Neural cell (in vitro differentiated cells): ENCODE data around the gene CLSTN2. TPM values are rescaled to one million over a fixed set of nuclear protein-coding genes. Genes with fewer than 3 reads are reported as not detected.

Experiments
- H2AFZ ChIP-seq: fragments of 200-600, 300-800 bp; sonication (generic), shearing (Covaris generic); 2 replicates; pipeline ENCODE4 v1.6.0; 2014; ENCODE audit warnings: low read depth, mild to moderate bottlenecking, antibody characterized with exemption, low read length, moderate library complexity
- H3F3A ChIP-seq: fragments of 200-600 bp; shearing (Covaris generic); 2 replicates; pipeline ENCODE4 v1.6.1; 2016; ENCODE audit warnings: mild to moderate bottlenecking, moderate library complexity, mixed read lengths, antibody characterized with exemption, low read length; ENCODE audit not compliant: insufficient read depth, poor library complexity, severe bottlenecking
- H3K27ac ChIP-seq: fragments of 200-600, 300-800 bp; sonication (generic), shearing (Covaris generic); 2 replicates; pipeline ENCODE4 v1.5.1; 2014; ENCODE audit warnings: mild to moderate bottlenecking, low read length, moderate library complexity
- H3K27me3 ChIP-seq: fragments of 300-800, 200-600 bp; sonication (generic), shearing (Covaris generic); 2 replicates; pipeline ENCODE4 v1.6.0; 2014; ENCODE audit warnings: mild to moderate bottlenecking, low read depth, low read length, moderate library complexity; ENCODE audit not compliant: insufficient read depth
- H3K36me3 ChIP-seq: fragments of 300-800, 200-600 bp; sonication (generic), shearing (Covaris generic); 2 replicates; pipeline ENCODE4 v1.5.1; 2014; ENCODE audit warnings: mild to moderate bottlenecking, antibody characterized with exemption, low read length, moderate library complexity; ENCODE audit not compliant: insufficient read depth
- H3K4me2 ChIP-seq: fragments of 300-800, 200-600 bp; sonication (generic), shearing (Covaris generic); 2 replicates; pipeline ENCODE4 v1.6.0; 2014; ENCODE audit warnings: mild to moderate bottlenecking, low read length
- H3K4me3 ChIP-seq: fragments of 300-800, 200-600 bp; sonication (generic), shearing (Covaris generic); 2 replicates; pipeline ENCODE4 v1.5.1; 2014; ENCODE audit warnings: mild to moderate bottlenecking, low read length, moderate library complexity
- H3K79me2 ChIP-seq: fragments of 200-600 bp; shearing (Covaris generic); replicated peaks from 2 replicates; pipeline ENCODE4 v1.6.0; 2014; ENCODE audit warnings: mild to moderate bottlenecking, low read length, moderate library complexity; ENCODE audit not compliant: insufficient read depth
- H3K9ac ChIP-seq: fragments of 300-800, 200-600 bp; sonication (generic), shearing (Covaris generic); 2 replicates; pipeline ENCODE4 v1.6.1; 2016; ENCODE audit warnings: mild to moderate bottlenecking, low read length, mixed read lengths
- H3K9me2 ChIP-seq: fragments of 200-600 bp; shearing (Covaris generic); 2 replicates; pipeline ENCODE4 v1.6.1; 2016; ENCODE audit warnings: mild to moderate bottlenecking, low read length, mixed read lengths; ENCODE audit not compliant: insufficient read depth
- H3K9me3 ChIP-seq: fragments of 200-600, 300-800 bp; sonication (generic), shearing (Covaris generic); 2 replicates; pipeline ENCODE4 v1.6.1; 2016; ENCODE audit warnings: mild to moderate bottlenecking, mixed run types, low read length, moderate library complexity, mixed read lengths
- H4K20me1 ChIP-seq: fragments of 200-600 bp; shearing (Covaris generic); 2 replicates; pipeline ENCODE4 v1.6.1; 2016; ENCODE audit warnings: mild to moderate bottlenecking, mixed run types; ENCODE audit not compliant: insufficient read depth
- EP300 ChIP-seq: fragments of 450-650 bp; conservative IDR thresholded peaks from 2 replicates; pipeline ENCODE4 v1.6.1; 2014; ENCODE audit warnings: antibody characterized with exemption, mild to moderate bottlenecking, moderate library complexity; ENCODE audit not compliant: poor library complexity, severe bottlenecking
- EZH2 ChIP-seq: fragments of 200-600, 300-800 bp; shearing (Covaris generic), sonication (generic); IDR thresholded peaks from 2 replicates; pipeline ENCODE4 v1.6.1; 2014; ENCODE audit warnings: antibody characterized with exemption, low read length, borderline replicate concordance, mild to moderate bottlenecking; ENCODE audit not compliant: insufficient read depth, poor library complexity, severe bottlenecking
- MXI1 ChIP-seq: fragments of 450-650 bp; conservative IDR thresholded peaks from 2 replicates; pipeline ENCODE4 v1.6.1; 2014; ENCODE audit warnings: antibody characterized with exemption, mild to moderate bottlenecking; ENCODE audit not compliant: poor library complexity, severe bottlenecking
- POLR2AphosphoS5 ChIP-seq: IDR thresholded peaks from 2 replicates; pipeline ENCODE4 v1.6.1; 2012
- RAD21 ChIP-seq: fragments of 450-650 bp; conservative IDR thresholded peaks from 2 replicates; pipeline ENCODE4 v1.6.1; 2014; ENCODE audit warnings: antibody characterized with exemption, mild to moderate bottlenecking, moderate library complexity
- SMC3 ChIP-seq: fragments of 450-650 bp; conservative IDR thresholded peaks from 2 replicates; pipeline ENCODE4 v1.6.1; 2014; ENCODE audit warnings: antibody characterized with exemption, mild to moderate bottlenecking, moderate library complexity; ENCODE audit not compliant: poor library complexity
- TAF1 ChIP-seq: IDR thresholded peaks from 2 replicates; pipeline ENCODE4 v1.6.1; 2012; ENCODE audit warnings: low read depth
- polyA plus RNA-seq: library from polyadenylated mRNA; depleted of rRNA; stranded (reverse); fragments of >200 nt; gene quantifications from 2 replicates; pipeline ENCODE4 v1.2.3, GENCODE V29; 2014
- TF ChIP-seq, protein P1 (sequence below): IDR thresholded peaks from 2 replicates; pipeline ENCODE4 v1.6.1; 2012; ENCODE audit warnings: borderline replicate concordance
- TF ChIP-seq, protein P2 (sequence below): fragments of 450-650 bp; IDR thresholded peaks from 2 replicates; pipeline ENCODE4 v1.5.1; 2014; ENCODE audit warnings: antibody characterized with exemption, mild to moderate bottlenecking, moderate library complexity; ENCODE audit not compliant: poor library complexity, severe bottlenecking

CLSTN2 gene
- polyA plus RNA-seq, 1 donor from 2014 or later: 10.7 TPM

DNA sequence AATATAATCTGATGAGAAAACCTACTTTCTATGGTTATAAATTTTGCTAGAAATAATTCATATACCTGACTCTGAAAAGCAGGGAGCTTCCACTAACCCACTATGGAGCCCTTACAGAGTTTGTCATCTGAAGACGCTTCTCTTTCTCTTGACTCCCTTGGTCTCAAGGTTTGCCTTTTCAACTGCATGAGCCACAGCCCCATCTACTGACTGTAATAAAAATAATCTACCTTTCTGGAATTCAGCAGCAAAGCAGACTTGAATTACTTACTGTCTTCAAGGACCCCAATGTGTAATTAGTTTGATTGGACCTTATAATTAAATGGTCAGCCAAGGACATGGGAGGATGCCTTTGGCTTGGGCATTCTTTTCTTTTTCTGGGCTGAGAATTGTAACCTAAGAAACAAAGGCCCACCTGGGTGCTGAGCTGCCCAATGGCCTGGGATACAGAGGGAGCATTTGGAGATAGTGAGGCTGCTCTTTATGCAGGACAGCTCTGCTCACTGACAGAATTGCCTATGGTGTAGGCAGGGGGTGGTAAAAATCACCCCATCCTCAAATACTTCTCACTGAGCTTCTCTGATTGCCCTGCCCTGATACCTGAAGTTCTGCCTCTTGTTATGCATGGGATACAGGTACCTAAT is 564.3 kb downstream of the CLSTN2 start:
- Histone ChIP-seq H4K20me1 (no peaks in the 10 kb centered on the region), H3K4me2 (no peak overlapping the region), H3K9me2 (no peaks in the 10 kb centered on the region), H3K9ac (no peak overlapping the region), H3K9me3 (no peaks in the 10 kb centered on the region), H3K4me3 (no peak overlapping the region), H3K27ac (no peak overlapping the region), H2AFZ (no peak overlapping the region), H3K27me3 (no peaks in the 10 kb centered on the region), H3F3A (no peaks in the 10 kb centered on the region), H3K79me2 (no peaks in the 10 kb centered on the region), H3K36me3 (no peaks in the 10 kb centered on the region)
- TF ChIP-seq SMC3 (peak; percentile 77), MXI1 (no peak), TAF1 (no peak), RAD21 (peak; percentile 82), POLR2AphosphoS5 (no peak), EP300 (no peak), EZH2 (no peak)
- TF ChIP-seq, protein P1, sequence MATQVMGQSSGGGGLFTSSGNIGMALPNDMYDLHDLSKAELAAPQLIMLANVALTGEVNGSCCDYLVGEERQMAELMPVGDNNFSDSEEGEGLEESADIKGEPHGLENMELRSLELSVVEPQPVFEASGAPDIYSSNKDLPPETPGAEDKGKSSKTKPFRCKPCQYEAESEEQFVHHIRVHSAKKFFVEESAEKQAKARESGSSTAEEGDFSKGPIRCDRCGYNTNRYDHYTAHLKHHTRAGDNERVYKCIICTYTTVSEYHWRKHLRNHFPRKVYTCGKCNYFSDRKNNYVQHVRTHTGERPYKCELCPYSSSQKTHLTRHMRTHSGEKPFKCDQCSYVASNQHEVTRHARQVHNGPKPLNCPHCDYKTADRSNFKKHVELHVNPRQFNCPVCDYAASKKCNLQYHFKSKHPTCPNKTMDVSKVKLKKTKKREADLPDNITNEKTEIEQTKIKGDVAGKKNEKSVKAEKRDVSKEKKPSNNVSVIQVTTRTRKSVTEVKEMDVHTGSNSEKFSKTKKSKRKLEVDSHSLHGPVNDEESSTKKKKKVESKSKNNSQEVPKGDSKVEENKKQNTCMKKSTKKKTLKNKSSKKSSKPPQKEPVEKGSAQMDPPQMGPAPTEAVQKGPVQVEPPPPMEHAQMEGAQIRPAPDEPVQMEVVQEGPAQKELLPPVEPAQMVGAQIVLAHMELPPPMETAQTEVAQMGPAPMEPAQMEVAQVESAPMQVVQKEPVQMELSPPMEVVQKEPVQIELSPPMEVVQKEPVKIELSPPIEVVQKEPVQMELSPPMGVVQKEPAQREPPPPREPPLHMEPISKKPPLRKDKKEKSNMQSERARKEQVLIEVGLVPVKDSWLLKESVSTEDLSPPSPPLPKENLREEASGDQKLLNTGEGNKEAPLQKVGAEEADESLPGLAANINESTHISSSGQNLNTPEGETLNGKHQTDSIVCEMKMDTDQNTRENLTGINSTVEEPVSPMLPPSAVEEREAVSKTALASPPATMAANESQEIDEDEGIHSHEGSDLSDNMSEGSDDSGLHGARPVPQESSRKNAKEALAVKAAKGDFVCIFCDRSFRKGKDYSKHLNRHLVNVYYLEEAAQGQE: no peak
- TF ChIP-seq, protein P2, sequence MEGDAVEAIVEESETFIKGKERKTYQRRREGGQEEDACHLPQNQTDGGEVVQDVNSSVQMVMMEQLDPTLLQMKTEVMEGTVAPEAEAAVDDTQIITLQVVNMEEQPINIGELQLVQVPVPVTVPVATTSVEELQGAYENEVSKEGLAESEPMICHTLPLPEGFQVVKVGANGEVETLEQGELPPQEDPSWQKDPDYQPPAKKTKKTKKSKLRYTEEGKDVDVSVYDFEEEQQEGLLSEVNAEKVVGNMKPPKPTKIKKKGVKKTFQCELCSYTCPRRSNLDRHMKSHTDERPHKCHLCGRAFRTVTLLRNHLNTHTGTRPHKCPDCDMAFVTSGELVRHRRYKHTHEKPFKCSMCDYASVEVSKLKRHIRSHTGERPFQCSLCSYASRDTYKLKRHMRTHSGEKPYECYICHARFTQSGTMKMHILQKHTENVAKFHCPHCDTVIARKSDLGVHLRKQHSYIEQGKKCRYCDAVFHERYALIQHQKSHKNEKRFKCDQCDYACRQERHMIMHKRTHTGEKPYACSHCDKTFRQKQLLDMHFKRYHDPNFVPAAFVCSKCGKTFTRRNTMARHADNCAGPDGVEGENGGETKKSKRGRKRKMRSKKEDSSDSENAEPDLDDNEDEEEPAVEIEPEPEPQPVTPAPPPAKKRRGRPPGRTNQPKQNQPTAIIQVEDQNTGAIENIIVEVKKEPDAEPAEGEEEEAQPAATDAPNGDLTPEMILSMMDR: peak; percentile 73

DNA sequence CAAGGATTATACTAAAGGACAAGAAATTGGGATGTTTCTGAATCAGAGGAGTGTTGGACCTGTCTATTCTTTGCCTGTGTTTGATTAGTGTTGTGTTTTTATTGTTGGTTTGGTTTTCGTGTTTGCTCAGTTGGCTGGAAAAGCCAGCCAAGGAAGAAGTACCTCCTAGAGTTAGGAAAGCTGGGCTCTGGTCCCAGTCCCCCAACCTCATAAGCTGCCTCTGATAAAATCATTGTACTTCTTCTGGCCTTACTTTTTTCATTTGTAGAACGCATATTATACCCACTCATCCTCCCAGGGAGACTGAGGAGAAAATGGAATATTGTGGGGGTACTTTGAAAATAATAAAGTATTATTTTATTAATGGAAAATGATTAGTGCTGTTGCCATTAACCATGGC is 565.5 kb downstream of the CLSTN2 start:
- no peak overlapping the region for H3K4me2 ChIP-seq
- no peak for TF ChIP-seq RAD21
- TF ChIP-seq EP300: no peak
- no peak for TF ChIP-seq TAF1
- TF ChIP-seq, protein P1: no peak
- no peak for TF ChIP-seq SMC3
- no peak for TF ChIP-seq POLR2AphosphoS5
- TF ChIP-seq MXI1: no peak
- TF ChIP-seq, protein P2: no peak
- no peak for TF ChIP-seq EZH2
- H2AFZ ChIP-seq: no peak overlapping the region

More for the DNA sequence above, 565.5 kb downstream of the CLSTN2 start:
- H3K9me2 ChIP-seq: no peaks in the 10 kb centered on the region
- no peaks in the 10 kb centered on the region for H3K9me3 ChIP-seq
- H3F3A ChIP-seq: no peaks in the 10 kb centered on the region
- no peaks in the 10 kb centered on the region for H3K79me2 ChIP-seq
- H3K27ac ChIP-seq: no peak overlapping the region
- no peaks in the 10 kb centered on the region for H3K27me3 ChIP-seq
- H3K4me3 ChIP-seq: no peak overlapping the region
- no peaks in the 10 kb centered on the region for H3K36me3 ChIP-seq
- no peak overlapping the region for H3K9ac ChIP-seq
- H4K20me1 ChIP-seq: no peaks in the 10 kb centered on the region
